HG03442 (cell line): Measurements from ENCODE around the gene MYOZ2.

Experiments used
- ATAC-seq: cut with Tn5 transposase; IDR thresholded peaks from one replicate; pipeline ENCODE4 v1.9.1; 2021; ENCODE audit warnings: mild to moderate bottlenecking, moderate library complexity; ENCODE audit not compliant: unreplicated experiment

MYOZ2 gene

GRCh38 chr4:119237201-119237600, 101.6 kb downstream of the MYOZ2 start:
- no peak for ATAC-seq
